Karpas-422 (cell line): ENCODE data around the gene AGAP5. TPM values are rescaled to one million over a fixed set of nuclear protein-coding genes. Genes with fewer than 3 reads are reported as not detected.
"Not testable (repeated sequence)": the region's sequence is repeated elsewhere in the genome, so short reads cannot be mapped to it uniquely, and the experiment has no call there.

ENCODE experiments used
- DNase-seq: peaks from one replicate; pipeline ENCODE4 v3.0.0-alpha.2; 2015
- H2AFZ ChIP-seq: fragments of 200-600 bp; sonication (generic); 2 replicates; pipeline ENCODE4 v1.6.1; 2014; ENCODE audit warnings: antibody characterized with exemption, low read length, mixed read lengths
- H3K27ac ChIP-seq: fragments of 200-600 bp; sonication (generic); 2 replicates; pipeline ENCODE4 v1.5.1; 2014; ENCODE audit warnings: mild to moderate bottlenecking, low read length, moderate library complexity
- H3K27me3 ChIP-seq: fragments of 200-600 bp; sonication (generic); 2 replicates; pipeline ENCODE4 v1.6.1; 2014; ENCODE audit warnings: low read length, mixed read lengths
- H3K36me3 ChIP-seq: fragments of 200-600 bp; sonication (generic); 2 replicates; pipeline ENCODE4 v1.6.1; 2014; ENCODE audit warnings: low read length, mixed read lengths; ENCODE audit not compliant: insufficient read depth
- H3K4me1 ChIP-seq: fragments of 200-600 bp; sonication (generic); 2 replicates; pipeline ENCODE4 v1.6.1; 2014; ENCODE audit warnings: mild to moderate bottlenecking, low read length, mixed read lengths
- H3K4me2 ChIP-seq: fragments of 200-600 bp; sonication (generic); 2 replicates; pipeline ENCODE4 v1.6.1; 2014; ENCODE audit warnings: low read length, low read depth, mild to moderate bottlenecking; ENCODE audit not compliant: poor library complexity, severe bottlenecking
- H3K4me3 ChIP-seq: fragments of 200-600 bp; sonication (generic); 2 replicates; pipeline ENCODE4 v1.5.1; 2014; ENCODE audit warnings: mild to moderate bottlenecking, antibody characterized with exemption, low read length, mixed read lengths
- H3K79me2 ChIP-seq: fragments of 200-600 bp; sonication (generic); 2 replicates; pipeline ENCODE4 v1.6.1; 2014; ENCODE audit warnings: mild to moderate bottlenecking, low read length, mixed read lengths
- H3K9ac ChIP-seq: fragments of 200-600 bp; sonication (generic); 2 replicates; pipeline ENCODE4 v1.6.0; 2014; ENCODE audit warnings: low read length
- H3K9me2 ChIP-seq: fragments of 200-600 bp; sonication (generic), shearing (Covaris generic); replicated peaks from 2 replicates; pipeline ENCODE4 v1.6.0; 2014; ENCODE audit warnings: mild to moderate bottlenecking, low read length, moderate library complexity; ENCODE audit not compliant: insufficient read depth
- H3K9me3 ChIP-seq: fragments of 300-700, 200-600 bp; sonication (generic); 2 replicates; pipeline ENCODE4 v1.6.1; 2014; ENCODE audit warnings: low read length, mixed read lengths
- H4K20me1 ChIP-seq: fragments of 200-600 bp; sonication (generic); 2 replicates; pipeline ENCODE4 v1.6.1; 2014; ENCODE audit warnings: mild to moderate bottlenecking, antibody characterized with exemption, low read length, low read depth; ENCODE audit not compliant: insufficient read depth
- total RNA-seq: library from RNA; depleted of rRNA; stranded (reverse); fragments of >200 nt; shearing (Covaris generic); gene quantifications from 2 replicates; pipeline ENCODE4 v1.2.3, GENCODE V29; 2014; ENCODE audit warnings: low replicate concordance

AGAP5 gene
- total RNA-seq, 1 experiment from 2014 or later = 8.1 TPM

GRCh38 chr10:73708122-73708521 is 10.2 kb upstream of the AGAP5 start:
- H4K20me1 ChIP-seq, DNase-seq, H3K27ac ChIP-seq, H3K36me3 ChIP-seq, H3K9me2 ChIP-seq, H2AFZ ChIP-seq, H3K4me2 ChIP-seq, H3K27me3 ChIP-seq, H3K9ac ChIP-seq, H3K79me2 ChIP-seq, H3K4me3 ChIP-seq, H3K9me3 ChIP-seq: not testable (repeated sequence)
- peaks cover 12% of the 10 kb centered on the region for H3K4me1 ChIP-seq

DNA sequence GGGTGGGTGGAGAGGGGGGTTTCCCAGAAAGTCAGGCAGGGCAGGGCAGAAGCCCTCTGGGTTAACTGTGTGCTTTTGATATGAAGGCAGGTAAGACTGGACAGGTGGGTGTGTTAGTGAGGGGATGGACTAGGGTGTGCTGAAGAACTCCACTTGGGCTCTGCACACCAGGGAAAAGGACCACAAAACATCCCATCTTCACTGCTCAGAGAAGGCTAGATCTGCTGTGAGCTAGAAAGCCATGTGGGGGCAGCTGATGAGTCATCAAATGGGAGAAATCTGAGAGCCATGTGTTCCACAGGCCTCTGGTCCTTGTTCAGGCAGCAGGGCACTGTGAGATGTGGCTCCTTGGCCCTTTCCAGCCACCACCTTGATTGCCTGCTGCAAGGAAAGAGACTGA is 9.7 kb upstream of the AGAP5 start:
- not testable (repeated sequence) for H3K9ac ChIP-seq, H3K27me3 ChIP-seq, H3K79me2 ChIP-seq, H2AFZ ChIP-seq, H3K4me2 ChIP-seq, H3K4me3 ChIP-seq, H3K27ac ChIP-seq, DNase-seq, H4K20me1 ChIP-seq, H3K9me2 ChIP-seq, H3K9me3 ChIP-seq, H3K36me3 ChIP-seq
- peaks cover 12% of the 10 kb centered on the region for H3K4me1 ChIP-seq

DNA sequence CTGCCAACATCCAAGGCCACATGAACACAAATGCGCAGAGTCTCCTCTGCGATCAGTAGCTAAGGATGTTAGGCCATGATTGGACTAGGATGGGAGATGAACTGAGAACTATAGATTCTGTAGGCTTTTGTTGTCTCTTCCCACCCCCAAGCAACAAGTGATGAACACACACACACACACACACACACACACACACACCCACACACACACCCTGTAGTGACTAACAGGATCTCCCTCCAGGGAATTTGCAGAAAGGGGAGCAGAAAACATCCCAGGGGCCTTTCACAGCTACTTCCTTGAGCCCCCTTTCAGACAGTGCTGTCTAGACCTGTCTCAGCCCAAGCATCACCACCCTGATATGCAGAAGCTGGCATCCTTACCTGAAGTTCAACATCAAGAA is 8.6 kb upstream of the AGAP5 start:
- H3K79me2 ChIP-seq, H3K27me3 ChIP-seq, H2AFZ ChIP-seq, H3K4me3 ChIP-seq, H3K9me2 ChIP-seq, H3K4me1 ChIP-seq, H3K4me2 ChIP-seq, H3K9me3 ChIP-seq, H4K20me1 ChIP-seq, H3K36me3 ChIP-seq, H3K27ac ChIP-seq, H3K9ac ChIP-seq, DNase-seq: not testable (repeated sequence)

- DNase-seq, H4K20me1 ChIP-seq, H2AFZ ChIP-seq, H3K4me1 ChIP-seq, H3K9me3 ChIP-seq, H3K9me2 ChIP-seq, H3K4me2 ChIP-seq, H3K36me3 ChIP-seq, H3K79me2 ChIP-seq, H3K9ac ChIP-seq, H3K27ac ChIP-seq, H3K4me3 ChIP-seq, H3K27me3 ChIP-seq: not testable (repeated sequence)
These were observed 7.7 kb upstream of the AGAP5 start for GRCh38 chr10:73705506-73706072.

GRCh38 chr10:73703924-73704323 is 6.0 kb upstream of the AGAP5 start:
- H3K27me3 ChIP-seq, H4K20me1 ChIP-seq, H3K36me3 ChIP-seq, H3K27ac ChIP-seq, H2AFZ ChIP-seq, H3K79me2 ChIP-seq, H3K9me3 ChIP-seq, H3K4me1 ChIP-seq, H3K4me2 ChIP-seq, DNase-seq, H3K4me3 ChIP-seq, H3K9me2 ChIP-seq, H3K9ac ChIP-seq: not testable (repeated sequence)

DNA sequence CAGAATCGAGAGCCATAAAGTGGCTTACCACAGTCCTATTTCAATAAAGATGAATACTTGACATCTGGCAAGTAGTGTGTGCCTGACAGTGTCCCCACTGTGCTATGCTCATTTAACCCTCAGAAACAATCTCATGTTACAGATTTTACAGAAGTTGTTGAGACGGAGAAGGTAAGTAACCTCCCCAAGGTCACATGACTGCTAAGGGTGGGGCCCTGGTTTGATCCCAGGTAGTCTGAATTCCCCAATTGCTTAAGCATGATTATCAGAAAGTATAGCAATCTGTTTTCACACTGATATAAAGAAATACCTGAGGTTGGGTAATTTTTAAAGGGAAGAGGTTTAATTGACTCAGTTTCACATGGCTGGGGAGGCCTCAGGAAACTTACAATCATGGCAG is 910 bp upstream of the AGAP5 start:
- DNase-seq, H3K79me2 ChIP-seq, H3K36me3 ChIP-seq, H2AFZ ChIP-seq, H3K9me3 ChIP-seq, H3K4me1 ChIP-seq, H3K9ac ChIP-seq, H3K27ac ChIP-seq, H3K4me3 ChIP-seq, H3K27me3 ChIP-seq, H4K20me1 ChIP-seq, H3K4me2 ChIP-seq, H3K9me2 ChIP-seq: not testable (repeated sequence)

DNA sequence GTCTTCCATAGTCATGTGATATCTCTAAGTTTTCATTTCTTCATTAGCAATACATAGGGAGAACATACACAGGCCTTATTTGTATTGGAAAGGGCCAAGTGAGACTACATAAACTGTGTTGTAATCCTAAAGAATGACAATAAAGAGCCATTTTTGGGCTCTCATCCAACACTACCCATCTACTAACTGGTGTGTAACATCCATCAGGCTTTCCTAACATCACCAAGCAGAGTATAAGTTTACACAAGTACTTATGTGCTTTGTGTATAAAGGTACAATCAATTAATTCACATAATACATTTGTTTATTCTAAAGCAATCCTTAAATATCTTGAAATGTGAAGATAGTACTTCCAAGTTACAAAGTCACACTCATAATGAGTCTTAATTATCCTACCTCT is 2.6 kb downstream of the AGAP5 start:
- not testable (repeated sequence) for DNase-seq, H2AFZ ChIP-seq, H3K27me3 ChIP-seq, H3K9me3 ChIP-seq, H3K79me2 ChIP-seq, H3K9ac ChIP-seq, H4K20me1 ChIP-seq, H3K27ac ChIP-seq, H3K36me3 ChIP-seq, H3K4me3 ChIP-seq, H3K4me1 ChIP-seq, H3K4me2 ChIP-seq, H3K9me2 ChIP-seq

DNA sequence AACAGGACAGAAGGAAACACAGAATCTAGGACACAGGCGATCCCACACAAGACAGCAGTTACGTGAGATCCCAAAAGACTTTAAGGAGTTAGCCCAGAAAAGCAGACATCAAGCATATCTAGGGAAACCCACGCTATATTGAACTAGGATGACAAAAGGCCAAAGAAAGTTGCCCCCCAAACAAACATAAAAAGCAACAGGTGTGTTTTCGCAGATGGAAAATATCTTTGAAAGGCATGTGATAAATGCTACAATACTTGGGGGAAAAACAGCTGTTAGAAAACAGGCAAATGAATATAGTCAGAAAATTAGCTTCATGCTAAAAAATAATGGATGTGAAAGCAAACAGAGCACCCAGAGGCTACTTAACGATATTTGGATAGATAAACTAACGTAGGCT is 7.2 kb downstream of the AGAP5 start:
- not testable (repeated sequence) for H3K4me3 ChIP-seq, DNase-seq, H4K20me1 ChIP-seq, H3K4me2 ChIP-seq, H2AFZ ChIP-seq, H3K79me2 ChIP-seq, H3K4me1 ChIP-seq, H3K9me3 ChIP-seq, H3K27ac ChIP-seq, H3K9me2 ChIP-seq, H3K36me3 ChIP-seq, H3K27me3 ChIP-seq, H3K9ac ChIP-seq

DNA sequence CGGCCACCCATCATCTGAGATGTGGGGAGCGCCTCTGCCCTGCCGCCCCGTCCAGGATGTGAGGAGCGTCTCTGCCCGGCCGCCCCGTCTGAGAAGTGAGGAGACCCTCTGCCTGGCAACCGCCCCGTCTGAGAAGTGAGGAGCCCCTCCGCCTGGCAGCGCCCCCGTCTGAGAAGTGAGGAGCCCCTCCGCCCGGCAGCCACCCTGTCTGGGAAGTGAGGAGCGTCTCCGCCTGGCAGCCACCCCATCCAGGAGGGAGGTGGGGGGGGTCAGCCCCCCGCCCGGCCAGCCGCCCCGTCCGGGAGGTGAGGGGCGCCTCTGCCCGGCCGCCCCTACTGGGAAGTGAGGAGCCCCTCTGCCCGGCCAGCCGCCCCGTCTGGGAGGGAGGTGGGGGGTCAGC is 8.3 kb downstream of the AGAP5 start:
- H3K9me2 ChIP-seq, DNase-seq, H3K4me1 ChIP-seq, H3K9me3 ChIP-seq, H3K9ac ChIP-seq, H3K4me3 ChIP-seq, H3K79me2 ChIP-seq, H3K36me3 ChIP-seq, H4K20me1 ChIP-seq, H2AFZ ChIP-seq, H3K27me3 ChIP-seq, H3K4me2 ChIP-seq, H3K27ac ChIP-seq: not testable (repeated sequence)
